Loucy (cell line): ENCODE data around the gene RIN3.

Experiments used
- H2AFZ ChIP-seq: fragments of 200-600 bp; sonication (generic); 2 replicates; pipeline ENCODE4 v1.6.0; 2016; ENCODE audit warnings: antibody characterized with exemption, mild to moderate bottlenecking, low read length, moderate library complexity
- H3F3A ChIP-seq: fragments of 200-600 bp; 2 replicates; pipeline ENCODE4 v1.6.0; 2016; ENCODE audit warnings: antibody characterized with exemption, low read depth, mild to moderate bottlenecking
- H3K27me3 ChIP-seq: fragments of 200-600 bp; sonication (generic); 2 replicates; pipeline ENCODE4 v1.6.1; 2014; ENCODE audit warnings: low read length, mild to moderate bottlenecking; ENCODE audit not compliant: insufficient read depth, poor library complexity, severe bottlenecking
- H3K36me3 ChIP-seq: fragments of 200-600 bp; sonication (generic); 2 replicates; pipeline ENCODE4 v1.6.1; 2016; ENCODE audit warnings: low read length; ENCODE audit not compliant: insufficient read depth
- H3K4me1 ChIP-seq: fragments of 200-600 bp; sonication (generic); 2 replicates; pipeline ENCODE4 v1.5.1; 2014; ENCODE audit warnings: low read length, mild to moderate bottlenecking; ENCODE audit not compliant: insufficient read depth, poor library complexity, severe bottlenecking
- H3K4me2 ChIP-seq: fragments of 200-600 bp; sonication (generic); 2 replicates; pipeline ENCODE4 v1.6.0; 2014; ENCODE audit warnings: antibody characterized with exemption, low read length, low read depth, mild to moderate bottlenecking; ENCODE audit not compliant: poor library complexity, severe bottlenecking
- H3K4me3 ChIP-seq: fragments of 200-600 bp; sonication (generic); 2 replicates; pipeline ENCODE4 v1.5.1; 2014; ENCODE audit warnings: low read length, mild to moderate bottlenecking, mixed read lengths; ENCODE audit not compliant: poor library complexity, severe bottlenecking
- H3K79me2 ChIP-seq: fragments of 200-600 bp; sonication (generic); 2 replicates; pipeline ENCODE4 v1.6.1; 2014; ENCODE audit warnings: low read length; ENCODE audit not compliant: insufficient read depth
- H3K9ac ChIP-seq: fragments of 200-600 bp; sonication (generic); 2 replicates; pipeline ENCODE4 v1.6.0; 2014; ENCODE audit warnings: mild to moderate bottlenecking, low read depth, low read length, moderate library complexity; ENCODE audit not compliant: poor library complexity, severe bottlenecking
- H3K9me2 ChIP-seq: fragments of 200-600 bp; sonication (generic); replicated peaks from 2 replicates; pipeline ENCODE4 v1.6.1; 2016; ENCODE audit warnings: low read depth, low read length, mixed read lengths
- H3K9me3 ChIP-seq: fragments of 200-600 bp; sonication (generic); 2 replicates; pipeline ENCODE4 v1.6.1; 2014; ENCODE audit warnings: mild to moderate bottlenecking, antibody characterized with exemption, low read length, low read depth; ENCODE audit not compliant: insufficient read depth
- H4K20me1 ChIP-seq: fragments of 200-600 bp; sonication (generic); 2 replicates; pipeline ENCODE4 v1.6.0; 2014; ENCODE audit warnings: antibody characterized with exemption, low read length, mild to moderate bottlenecking; ENCODE audit not compliant: insufficient read depth, poor library complexity, severe bottlenecking
- EZH2phosphoT487 ChIP-seq: fragments of 200-600 bp; IDR thresholded peaks from 2 replicates; pipeline ENCODE4 v1.6.1; 2018; ENCODE audit warnings: antibody characterized with exemption, mild to moderate bottlenecking, moderate library complexity, borderline replicate concordance
- TF ChIP-seq, protein P1 (sequence below): fragments of 200-600 bp; sonication (generic); conservative IDR thresholded peaks from 2 replicates; pipeline ENCODE4 v1.5.1; 2014; ENCODE audit warnings: mild to moderate bottlenecking, antibody characterized with exemption, low read length

Gene RIN3

DNA sequence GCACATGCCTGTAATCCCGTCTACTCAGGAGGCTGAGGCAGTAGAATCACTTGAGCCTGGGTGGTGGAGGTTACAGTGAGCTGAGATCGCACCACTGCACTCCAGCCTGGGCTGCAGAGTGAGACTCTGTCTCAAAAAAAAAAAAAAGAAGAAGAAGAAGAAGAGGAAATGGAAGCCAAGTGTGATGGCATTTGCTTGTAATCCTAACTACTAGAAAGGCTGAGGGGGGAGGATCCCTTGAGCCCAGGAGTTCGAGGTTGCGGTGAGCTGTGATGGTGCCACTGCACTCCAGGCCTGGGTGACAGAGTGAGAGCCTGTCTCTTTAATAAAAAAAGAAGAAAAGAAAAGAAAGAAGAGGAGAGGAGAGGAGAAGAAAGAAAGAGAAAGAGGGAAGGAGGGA is 182.8 kb downstream of the RIN3 start:
- H3F3A ChIP-seq, result no peaks in the 10 kb centered on the region
- TF ChIP-seq EZH2phosphoT487, result no peak
- TF ChIP-seq, protein P1, sequence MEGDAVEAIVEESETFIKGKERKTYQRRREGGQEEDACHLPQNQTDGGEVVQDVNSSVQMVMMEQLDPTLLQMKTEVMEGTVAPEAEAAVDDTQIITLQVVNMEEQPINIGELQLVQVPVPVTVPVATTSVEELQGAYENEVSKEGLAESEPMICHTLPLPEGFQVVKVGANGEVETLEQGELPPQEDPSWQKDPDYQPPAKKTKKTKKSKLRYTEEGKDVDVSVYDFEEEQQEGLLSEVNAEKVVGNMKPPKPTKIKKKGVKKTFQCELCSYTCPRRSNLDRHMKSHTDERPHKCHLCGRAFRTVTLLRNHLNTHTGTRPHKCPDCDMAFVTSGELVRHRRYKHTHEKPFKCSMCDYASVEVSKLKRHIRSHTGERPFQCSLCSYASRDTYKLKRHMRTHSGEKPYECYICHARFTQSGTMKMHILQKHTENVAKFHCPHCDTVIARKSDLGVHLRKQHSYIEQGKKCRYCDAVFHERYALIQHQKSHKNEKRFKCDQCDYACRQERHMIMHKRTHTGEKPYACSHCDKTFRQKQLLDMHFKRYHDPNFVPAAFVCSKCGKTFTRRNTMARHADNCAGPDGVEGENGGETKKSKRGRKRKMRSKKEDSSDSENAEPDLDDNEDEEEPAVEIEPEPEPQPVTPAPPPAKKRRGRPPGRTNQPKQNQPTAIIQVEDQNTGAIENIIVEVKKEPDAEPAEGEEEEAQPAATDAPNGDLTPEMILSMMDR, result no peak
- no peak overlapping the region for H3K9ac ChIP-seq
- no peaks in the 10 kb centered on the region for H3K27me3 ChIP-seq
- no peaks in the 10 kb centered on the region for H3K9me3 ChIP-seq
- H2AFZ ChIP-seq, result no peak overlapping the region
- H3K4me2 ChIP-seq, result no peak overlapping the region
- peaks cover 16% of the 10 kb centered on the region for H3K4me1 ChIP-seq
- no peaks in the 10 kb centered on the region for H3K79me2 ChIP-seq
- no peaks in the 10 kb centered on the region for H4K20me1 ChIP-seq
- no peaks in the 10 kb centered on the region for H3K36me3 ChIP-seq
- H3K4me3 ChIP-seq, result no peak overlapping the region
- H3K9me2 ChIP-seq, result no peaks in the 10 kb centered on the region

DNA sequence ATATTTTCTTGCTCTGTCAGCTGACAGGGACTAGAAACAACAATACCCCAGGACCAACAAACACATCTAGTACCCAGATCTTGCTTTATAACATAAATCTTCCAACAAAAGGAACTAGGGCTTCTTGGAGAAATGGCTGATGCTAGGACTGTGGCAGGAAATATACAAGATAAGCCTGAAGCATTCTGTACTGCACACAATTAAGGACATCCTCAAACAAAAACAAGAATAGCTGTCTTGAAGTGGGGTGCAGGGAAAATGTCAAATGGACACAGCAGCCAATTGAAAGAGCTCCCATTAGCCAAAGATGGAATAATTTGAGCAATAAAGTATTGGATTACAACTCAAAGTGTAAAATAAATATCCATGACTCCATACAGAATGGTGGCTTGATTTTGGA is 184.8 kb downstream of the RIN3 start:
- Histone ChIP-seq H3K9me3 (no peaks in the 10 kb centered on the region), H3K27me3 (no peaks in the 10 kb centered on the region), H3K4me3 (no peak overlapping the region), H3K4me2 (no peak overlapping the region), H3F3A (no peaks in the 10 kb centered on the region), H2AFZ (no peak overlapping the region), H3K36me3 (no peaks in the 10 kb centered on the region), H3K4me1 (peaks cover 2% of the 10 kb centered on the region), H3K9ac (no peak overlapping the region), H3K79me2 (no peaks in the 10 kb centered on the region), H4K20me1 (no peaks in the 10 kb centered on the region), H3K9me2 (no peaks in the 10 kb centered on the region)
- TF ChIP-seq EZH2phosphoT487, result no peak

DNA sequence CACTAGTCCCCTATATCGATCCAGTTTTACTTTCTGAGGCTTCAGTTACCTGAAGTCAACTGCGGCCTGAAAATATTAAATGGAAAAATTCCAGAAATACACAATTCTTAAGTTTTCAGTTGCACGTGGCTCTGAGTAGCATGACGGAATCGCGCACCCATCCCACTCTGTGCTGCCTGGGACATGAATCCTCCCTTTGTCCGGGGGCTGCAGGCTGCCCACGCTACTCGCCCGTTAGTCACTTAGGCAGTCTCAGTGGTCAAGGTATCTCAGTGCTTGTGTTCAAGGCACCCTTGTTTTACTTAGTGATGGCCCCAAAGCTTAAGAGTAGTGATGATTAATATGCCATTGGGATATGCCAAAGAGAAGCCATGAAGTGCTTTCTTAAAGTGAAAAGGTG is 188.2 kb downstream of the RIN3 start:
- H3K36me3 ChIP-seq, result no peaks in the 10 kb centered on the region
- TF ChIP-seq EZH2phosphoT487, result no peak
- TF ChIP-seq, protein P1, result no peak
- no peaks in the 10 kb centered on the region for H3K79me2 ChIP-seq
- H2AFZ ChIP-seq, result no peak overlapping the region
- H4K20me1 ChIP-seq, result no peaks in the 10 kb centered on the region
- H3F3A ChIP-seq, result no peaks in the 10 kb centered on the region
- H3K9me2 ChIP-seq, result no peaks in the 10 kb centered on the region
- H3K4me3 ChIP-seq, result no peak overlapping the region
- no peak overlapping the region for H3K4me2 ChIP-seq
- no peaks in the 10 kb centered on the region for H3K4me1 ChIP-seq
- H3K9ac ChIP-seq, result no peak overlapping the region
- no peaks in the 10 kb centered on the region for H3K9me3 ChIP-seq
- H3K27me3 ChIP-seq, result no peaks in the 10 kb centered on the region

DNA sequence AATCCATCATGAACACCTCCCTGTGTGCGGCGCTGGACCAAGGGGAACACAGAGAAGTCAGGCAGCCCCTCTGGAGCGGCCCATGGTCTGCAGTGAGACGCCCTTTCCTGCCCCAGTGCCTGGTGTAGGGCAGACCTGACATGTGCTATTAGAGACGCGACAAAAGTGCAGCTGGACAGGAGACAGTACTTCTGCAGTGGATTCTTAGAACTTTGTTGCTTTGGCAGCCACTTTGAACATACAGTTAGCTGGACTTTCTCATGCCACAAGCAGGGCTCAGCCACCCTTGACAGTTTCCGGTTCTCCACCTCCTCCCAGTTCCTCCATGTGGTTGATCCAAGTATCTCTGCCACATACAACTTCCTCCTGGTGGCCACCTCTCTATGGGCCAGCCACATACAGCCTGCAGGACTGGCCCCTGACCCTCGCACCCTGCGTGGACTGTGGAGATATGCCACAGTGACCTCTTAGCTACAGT is 188.9 kb downstream of the RIN3 start:
- no peaks in the 10 kb centered on the region for H3K79me2 ChIP-seq
- H4K20me1 ChIP-seq, result no peaks in the 10 kb centered on the region
- no peak overlapping the region for H3K4me2 ChIP-seq
- no peaks in the 10 kb centered on the region for H3K9me2 ChIP-seq
- no peaks in the 10 kb centered on the region for H3K9me3 ChIP-seq
- H3K9ac ChIP-seq, result no peak overlapping the region
- H3K4me3 ChIP-seq, result no peak overlapping the region
- H3F3A ChIP-seq, result no peaks in the 10 kb centered on the region
- no peaks in the 10 kb centered on the region for H3K27me3 ChIP-seq
- H3K36me3 ChIP-seq, result no peaks in the 10 kb centered on the region
- TF ChIP-seq EZH2phosphoT487, result no peak
- TF ChIP-seq, protein P1, result no peak
- H3K4me1 ChIP-seq, result no peaks in the 10 kb centered on the region
- no peak overlapping the region for H2AFZ ChIP-seq
